CD4-positive, alpha-beta T cell treated with Interleukin-15 for 1 hour (primary cell): Measurements from ENCODE around the gene IL17RC.
"Not testable (repeated sequence)": the region's sequence is repeated elsewhere in the genome, so short reads cannot be mapped to it uniquely, and the experiment has no call there.

Experiments
- DNase-seq: peaks from one replicate; pipeline ENCODE4 v3.0.0-alpha.2; 2020

IL17RC gene

DNA sequence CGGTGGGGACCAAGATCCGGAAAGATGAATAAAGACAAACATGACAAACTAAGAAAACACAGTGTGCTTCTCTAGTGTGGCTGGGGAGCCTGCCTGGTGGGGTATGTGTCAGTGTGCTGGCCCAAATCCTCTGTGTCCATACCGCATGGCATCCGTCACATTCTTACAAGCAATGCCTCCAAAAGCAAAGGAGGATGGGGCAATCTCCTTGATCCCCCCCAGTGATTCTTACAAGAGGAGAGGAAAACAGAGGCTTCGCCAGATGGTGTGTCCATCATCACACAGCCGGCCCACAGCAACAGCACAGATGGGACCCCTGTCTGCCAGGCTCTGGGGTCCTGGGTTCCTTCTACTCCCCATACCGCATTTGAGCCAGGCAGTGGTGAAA, 558 bp upstream of the IL17RC start:
- no peak for DNase-seq

DNA sequence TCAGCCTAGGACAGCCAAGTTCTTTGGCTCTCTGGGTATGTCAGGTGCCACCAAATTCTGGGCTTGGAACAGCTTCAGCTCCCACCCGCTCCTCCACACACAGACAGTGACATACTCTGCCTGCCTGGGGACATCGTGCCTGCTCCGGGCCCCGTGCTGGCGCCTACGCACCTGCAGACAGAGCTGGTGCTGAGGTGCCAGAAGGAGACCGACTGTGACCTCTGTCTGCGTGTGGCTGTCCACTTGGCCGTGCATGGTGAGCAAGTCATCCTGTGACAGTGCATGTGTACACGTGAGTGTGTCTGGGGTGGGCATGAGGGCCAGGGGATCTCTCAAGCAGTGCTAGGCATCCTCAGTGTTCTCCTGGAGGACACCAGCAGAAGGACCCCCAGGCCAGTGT, 922 bp downstream of the IL17RC start:
- no peak for DNase-seq

DNA sequence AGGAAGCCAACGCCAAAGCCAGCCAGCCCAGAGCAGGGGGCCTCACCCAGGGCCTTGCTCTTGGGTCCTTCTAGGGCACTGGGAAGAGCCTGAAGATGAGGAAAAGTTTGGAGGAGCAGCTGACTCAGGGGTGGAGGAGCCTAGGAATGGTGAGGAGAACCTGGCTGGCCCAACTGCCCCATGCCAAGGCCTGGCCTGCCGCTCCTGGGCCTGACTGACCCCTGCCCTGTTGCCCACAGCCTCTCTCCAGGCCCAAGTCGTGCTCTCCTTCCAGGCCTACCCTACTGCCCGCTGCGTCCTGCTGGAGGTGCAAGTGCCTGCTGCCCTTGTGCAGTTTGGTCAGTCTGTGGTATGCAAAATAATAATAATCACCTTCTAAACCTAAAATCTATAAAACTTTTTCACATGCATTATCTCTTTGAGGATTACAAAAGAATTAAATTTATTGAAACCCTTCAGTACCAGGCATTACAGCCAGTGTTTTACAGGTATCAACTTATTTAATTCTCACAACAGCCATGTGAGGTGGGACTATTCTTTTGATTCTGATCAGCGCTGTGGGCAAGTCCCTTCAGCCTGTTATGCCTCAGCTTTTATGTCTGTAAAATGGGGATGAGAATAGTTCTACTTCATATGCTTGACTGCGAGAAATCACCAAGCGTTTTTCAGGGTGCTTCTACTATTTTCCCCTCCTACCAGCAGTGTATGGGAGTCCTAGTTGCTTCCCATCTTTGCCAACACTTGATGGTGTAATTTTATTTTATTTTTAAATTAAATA, 1.6 kb downstream of the IL17RC start:
- no peak for DNase-seq

DNA sequence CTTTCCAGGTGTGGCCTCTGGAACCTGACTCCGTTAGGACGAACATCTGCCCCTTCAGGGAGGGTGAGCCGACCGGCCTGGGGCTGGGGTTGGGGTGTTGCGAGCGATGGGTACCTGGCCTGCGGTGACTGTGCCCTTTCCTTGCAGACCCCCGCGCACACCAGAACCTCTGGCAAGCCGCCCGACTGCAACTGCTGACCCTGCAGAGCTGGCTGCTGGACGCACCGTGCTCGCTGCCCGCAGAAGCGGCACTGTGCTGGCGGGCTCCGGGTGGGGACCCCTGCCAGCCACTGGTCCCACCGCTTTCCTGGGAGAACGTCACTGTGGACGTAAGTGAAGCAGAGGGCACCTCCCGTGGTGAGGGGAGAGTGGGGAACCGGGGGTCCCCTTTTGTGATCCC, 11.3 kb downstream of the IL17RC start:
- no peak for DNase-seq

DNA sequence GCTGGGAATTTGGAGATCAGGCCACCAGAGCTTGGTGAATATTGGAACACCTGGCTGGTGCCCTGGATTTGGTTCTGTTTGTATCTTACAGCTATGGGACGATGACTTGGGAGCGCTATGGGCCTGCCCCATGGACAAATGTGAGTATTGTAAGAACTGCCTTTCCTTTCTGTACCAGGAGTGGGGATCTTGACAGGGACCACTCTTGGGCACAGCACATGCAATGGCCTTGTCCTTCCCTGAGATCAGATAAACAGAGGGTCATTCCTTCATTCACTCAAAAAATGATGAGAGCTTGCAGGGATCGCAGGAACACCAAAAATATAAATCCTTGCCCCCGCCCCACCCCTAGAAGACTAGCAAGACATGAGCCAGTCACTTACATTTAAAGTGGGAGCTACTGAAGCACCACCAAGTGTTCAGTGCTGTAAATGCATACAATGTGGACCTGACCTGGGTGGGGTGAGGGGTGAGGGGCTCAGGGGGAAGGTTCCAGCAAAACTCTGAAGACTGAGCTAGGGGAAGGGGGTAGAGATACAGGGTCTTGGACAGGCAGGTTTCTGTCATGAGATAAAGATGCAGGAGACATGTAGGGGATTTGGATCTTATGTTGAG, 14.0 kb downstream of the IL17RC start:
- no peak for DNase-seq

DNA sequence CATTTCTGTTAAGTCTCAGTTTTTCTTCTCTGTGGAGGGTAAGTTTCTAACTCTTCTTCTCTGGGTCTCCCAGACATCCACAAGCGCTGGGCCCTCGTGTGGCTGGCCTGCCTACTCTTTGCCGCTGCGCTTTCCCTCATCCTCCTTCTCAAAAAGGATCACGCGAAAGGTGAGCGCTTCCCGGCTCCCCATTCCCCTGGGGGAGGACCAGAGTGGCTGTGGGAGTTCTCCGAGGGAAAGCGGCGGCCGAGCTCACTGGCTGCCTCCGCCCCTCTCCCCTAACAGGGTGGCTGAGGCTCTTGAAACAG, 15.6 kb downstream of the IL17RC start:
- no peak for DNase-seq

DNA sequence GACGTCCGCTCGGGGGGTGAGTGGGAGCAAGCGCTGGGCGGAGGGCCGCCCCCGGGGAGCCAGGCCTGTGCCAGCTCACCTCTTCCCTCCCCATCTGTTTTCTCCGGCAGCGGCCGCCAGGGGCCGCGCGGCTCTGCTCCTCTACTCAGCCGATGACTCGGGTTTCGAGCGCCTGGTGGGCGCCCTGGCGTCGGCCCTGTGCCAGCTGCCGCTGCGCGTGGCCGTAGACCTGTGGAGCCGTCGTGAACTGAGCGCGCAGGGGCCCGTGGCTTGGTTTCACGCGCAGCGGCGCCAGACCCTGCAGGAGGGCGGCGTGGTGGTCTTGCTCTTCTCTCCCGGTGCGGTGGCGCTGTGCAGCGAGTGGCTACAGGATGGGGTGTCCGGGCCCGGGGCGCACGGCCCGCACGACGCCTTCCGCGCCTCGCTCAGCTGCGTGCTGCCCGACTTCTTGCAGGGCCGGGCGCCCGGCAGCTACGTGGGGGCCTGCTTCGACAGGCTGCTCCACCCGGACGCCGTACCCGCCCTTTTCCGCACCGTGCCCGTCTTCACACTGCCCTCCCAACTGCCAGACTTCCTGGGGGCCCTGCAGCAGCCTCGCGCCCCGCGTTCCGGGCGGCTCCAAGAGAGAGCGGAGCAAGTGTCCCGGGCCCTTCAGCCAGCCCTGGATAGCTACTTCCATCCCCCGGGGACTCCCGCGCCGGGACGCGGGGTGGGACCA, 16.1 kb downstream of the IL17RC start:
- DNase-seq: peak; percentile 90

DNA sequence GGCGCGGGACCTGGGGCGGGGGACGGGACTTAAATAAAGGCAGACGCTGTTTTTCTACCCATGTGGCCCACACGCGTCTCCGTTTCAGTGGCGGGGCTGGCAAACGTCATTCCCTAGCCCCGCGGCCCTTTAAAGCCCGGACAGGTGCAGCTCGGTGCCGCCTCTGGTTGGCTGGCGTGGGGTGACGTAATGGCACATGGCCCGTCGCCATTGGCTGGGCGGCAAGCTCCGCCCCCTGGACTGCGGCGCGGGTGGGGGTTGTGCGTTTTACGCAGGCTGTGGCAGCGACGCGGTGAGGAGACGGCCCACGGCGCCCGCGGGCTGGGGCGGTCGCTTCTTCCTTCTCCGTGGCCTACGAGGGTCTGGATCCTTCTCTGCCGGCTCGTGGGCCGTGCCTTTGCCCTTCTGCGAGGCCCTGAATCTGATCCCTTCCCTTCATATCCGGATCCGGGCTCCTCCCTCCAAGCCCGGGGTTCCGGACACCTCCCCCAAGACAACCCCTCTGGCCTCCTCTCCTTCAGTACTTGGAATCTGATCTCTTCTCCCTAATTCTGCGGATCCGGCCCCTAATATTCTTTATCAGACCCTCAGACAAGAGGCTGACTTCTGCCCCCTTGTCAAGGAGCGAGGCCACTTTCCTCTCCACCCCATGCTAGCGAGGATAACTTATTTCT, 16.8 kb downstream of the IL17RC start, which contains the start of gene CRELD1:
Gene CRELD1 (plus strand): TSS at position 274 of the 674 bp plus-strand sequence. CDS start 605 bp downstream, outside the sequence.
- DNase-seq: peak; percentile 97

DNA sequence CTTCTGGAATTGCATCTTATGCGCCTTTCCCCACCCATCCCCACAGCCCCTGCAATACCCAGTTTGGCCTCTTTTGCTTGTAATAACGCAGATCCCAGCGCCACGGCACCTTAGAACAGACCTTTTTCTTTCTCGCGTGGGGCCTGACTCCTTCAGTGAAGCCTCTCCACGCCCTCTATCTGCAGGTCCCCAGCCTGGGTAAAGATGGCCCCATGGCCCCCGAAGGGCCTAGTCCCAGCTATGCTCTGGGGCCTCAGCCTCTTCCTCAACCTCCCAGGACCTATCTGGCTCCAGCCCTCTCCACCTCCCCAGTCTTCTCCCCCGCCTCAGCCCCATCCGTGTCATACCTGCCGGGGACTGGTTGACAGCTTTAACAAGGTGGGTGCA, 17.3 kb downstream of the IL17RC start:
- DNase-seq: peak; percentile 36

DNA sequence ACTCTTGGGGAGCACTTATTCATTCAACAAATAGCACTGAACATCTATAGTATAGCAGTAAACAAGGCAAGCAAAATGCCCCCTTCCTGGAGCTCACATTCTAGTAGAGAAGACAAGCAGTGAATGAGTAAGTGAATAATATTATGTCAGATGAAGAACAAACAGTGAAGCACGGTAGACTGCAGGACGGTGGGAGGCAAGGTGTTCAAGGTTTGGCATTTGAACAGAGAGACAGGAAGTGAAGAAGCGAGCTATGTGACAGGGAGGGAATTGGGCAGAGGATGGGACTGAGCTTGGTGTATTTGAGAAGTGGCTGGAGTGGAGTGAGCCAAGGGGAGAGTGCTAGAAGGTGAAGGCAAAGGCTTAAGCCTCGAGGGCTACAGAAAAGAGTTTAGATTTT, 18.1 kb downstream of the IL17RC start:
- DNase-seq: no peak

DNA sequence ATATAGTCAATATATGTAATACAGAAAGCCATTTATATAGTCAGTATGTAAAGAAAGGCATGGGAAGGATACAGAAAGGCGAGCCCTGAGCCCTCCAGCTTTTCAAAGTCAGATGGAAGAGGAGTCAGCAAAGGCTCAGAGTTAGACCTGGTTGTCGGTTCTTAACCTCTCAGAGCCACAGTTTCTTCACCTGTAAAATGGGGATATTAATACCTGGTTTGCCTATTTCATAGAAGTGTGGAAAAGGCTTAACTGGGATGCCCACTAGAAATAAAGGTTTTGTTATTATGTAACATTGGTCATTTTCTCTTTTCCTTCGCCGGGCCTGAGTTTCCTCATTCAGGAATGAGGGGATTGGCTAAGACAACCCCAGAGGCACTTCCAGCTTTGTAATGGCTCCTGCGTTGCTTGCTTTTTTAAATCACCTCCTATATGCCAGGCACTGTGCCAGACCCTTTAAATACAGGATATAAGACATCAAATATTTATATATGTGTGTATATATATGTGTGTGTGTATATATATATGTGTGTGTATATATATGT, 19.1 kb downstream of the IL17RC start:
- DNase-seq: no peak

DNA sequence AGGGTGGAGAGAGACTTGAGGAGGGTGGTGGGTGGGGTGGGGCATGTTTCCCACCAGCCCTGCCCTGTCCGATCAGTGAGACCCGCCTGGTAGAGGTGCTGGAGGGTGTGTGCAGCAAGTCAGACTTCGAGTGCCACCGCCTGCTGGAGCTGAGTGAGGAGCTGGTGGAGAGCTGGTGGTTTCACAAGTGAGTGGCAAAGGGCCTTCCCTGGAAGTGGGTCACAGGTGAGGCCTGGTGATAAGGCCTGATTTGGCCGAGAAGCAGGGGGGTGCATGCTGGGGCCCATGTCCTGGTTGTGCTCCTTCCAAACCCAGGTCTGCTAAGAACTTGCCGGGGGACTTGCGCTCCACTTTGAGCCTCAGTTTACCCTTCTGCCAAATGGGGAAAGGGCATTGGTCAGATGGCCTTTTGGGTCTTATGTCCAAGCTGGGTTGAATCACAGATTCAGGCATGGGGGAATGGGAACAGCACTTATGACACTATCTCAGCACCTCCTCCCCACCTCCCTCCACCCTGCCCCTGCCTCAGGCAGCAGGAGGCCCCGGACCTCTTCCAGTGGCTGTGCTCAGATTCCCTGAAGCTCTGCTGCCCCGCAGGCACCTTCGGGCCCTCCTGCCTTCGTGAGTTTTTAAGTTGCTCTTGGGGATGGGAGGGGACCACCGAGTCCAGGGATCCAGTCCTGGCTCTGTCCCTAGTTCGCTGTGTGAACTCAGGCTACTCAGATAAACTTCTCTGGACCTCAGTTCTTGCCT, 20.8 kb downstream of the IL17RC start:
- DNase-seq: no peak

DNA sequence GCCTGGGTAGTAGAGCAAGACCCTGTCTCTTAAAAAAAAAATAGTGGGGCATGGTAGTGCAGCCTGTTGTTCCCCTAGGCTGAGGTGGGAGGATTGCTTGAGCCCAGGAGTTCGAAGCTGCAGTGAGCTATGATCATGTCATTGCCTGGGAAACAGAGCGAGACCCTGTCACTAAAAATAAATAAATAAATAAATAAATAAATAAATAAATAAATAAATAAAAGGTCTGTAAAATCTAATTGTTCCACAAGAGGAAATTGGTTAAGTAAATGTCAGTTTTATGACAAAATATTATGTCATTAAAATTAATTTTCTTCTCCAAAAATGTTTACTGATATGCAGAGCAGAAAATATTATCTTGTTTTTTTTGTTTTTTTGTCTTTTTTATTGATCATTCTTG, 22.1 kb downstream of the IL17RC start:
- no peak for DNase-seq

DNA sequence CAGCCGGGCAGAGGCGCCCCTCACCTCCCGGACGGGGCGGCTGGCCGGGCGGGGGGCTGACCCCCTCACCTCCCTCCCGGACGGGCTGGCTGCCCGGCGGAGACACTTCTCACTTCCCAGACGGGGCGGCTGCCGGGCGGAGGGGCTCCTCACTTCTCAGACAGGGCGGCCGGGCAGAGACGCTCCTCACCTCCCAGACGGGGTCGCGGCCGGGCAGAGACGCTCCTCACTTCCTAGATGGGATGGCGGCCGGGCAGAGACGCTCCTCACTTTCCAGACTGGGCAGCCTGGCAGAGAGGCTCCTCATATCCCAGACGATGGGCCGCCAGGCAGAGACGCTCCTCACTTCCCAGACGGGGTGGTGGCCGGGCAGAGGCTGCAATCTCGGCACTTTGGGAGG, 23.0 kb downstream of the IL17RC start:
- not testable (repeated sequence) for DNase-seq

DNA sequence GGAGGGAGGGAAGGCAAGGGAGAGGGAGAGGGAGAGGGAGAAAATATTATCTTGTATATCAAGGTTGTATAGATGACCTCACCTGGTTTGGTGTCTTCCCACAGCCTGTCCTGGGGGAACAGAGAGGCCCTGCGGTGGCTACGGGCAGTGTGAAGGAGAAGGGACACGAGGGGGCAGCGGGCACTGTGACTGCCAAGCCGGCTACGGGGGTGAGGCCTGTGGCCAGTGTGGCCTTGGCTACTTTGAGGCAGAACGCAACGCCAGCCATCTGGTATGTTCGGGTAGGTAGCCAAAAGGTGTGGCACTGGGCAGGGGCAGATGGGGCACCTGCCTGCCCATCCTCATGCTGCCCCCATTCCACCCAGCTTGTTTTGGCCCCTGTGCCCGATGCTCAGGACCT, 23.8 kb downstream of the IL17RC start:
- no peak for DNase-seq

DNA sequence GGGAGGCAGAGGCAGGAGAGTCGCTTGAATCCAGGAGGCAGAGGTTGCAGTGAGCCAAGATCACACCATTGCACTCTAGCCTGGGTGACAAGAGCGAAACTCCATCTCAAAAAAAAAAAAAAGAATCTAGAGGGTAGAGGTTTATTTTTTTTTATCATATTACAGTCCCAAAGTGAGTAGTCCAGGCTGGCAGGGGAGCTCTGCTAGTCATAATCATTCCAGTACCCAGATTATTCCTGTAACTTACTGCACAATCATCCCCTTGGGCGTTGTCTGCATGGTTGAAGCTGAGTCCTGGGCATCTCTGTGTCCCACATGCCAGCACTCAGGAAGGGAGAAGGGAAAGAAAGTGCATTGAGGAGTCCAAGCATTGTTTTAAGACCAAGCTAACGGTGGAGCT, 25.3 kb downstream of the IL17RC start:
- DNase-seq: no peak

DNA sequence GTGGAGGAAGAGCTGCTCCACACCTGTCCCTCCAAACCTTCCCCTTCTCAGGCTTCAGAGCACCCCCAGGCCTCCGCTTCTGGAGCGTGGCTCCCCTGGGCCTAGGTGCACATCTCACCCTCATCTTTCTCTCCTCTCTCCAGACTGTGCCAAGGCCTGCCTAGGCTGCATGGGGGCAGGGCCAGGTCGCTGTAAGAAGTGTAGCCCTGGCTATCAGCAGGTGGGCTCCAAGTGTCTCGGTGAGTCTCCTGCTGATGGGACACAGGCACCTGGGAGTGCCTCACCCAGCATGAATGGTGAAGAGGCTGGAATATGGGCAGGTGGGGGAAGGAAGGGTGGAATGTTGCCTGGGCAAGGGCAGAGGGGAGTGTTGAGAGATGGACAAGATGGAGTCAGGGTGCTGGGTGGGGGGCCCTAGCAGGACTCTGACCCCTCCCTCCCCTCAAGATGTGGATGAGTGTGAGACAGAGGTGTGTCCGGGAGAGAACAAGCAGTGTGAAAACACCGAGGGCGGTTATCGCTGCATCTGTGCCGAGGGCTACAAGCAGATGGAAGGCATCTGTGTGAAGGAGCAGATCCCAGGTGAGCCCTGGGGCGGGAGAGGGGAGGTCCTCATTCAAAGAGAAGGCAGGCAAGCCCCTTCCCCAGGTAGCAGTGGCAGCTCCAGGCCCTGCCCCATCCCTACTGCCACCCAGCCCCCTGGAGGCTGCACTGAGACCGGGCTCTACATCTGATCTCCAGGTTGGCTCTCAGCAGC, 26.2 kb downstream of the IL17RC start:
- no peak for DNase-seq

DNA sequence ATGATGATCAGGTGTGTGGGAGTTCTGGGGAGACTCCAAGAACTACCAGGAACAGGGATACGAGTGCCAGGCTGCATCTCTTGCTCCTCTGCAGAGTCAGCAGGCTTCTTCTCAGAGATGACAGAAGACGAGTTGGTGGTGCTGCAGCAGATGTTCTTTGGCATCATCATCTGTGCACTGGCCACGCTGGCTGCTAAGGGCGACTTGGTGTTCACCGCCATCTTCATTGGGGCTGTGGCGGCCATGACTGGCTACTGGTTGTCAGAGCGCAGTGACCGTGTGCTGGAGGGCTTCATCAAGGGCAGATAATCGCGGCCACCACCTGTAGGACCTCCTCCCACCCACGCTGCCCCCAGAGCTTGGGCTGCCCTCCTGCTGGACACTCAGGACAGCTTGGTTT, 27.4 kb downstream of the IL17RC start:
- DNase-seq: no peak

DNA sequence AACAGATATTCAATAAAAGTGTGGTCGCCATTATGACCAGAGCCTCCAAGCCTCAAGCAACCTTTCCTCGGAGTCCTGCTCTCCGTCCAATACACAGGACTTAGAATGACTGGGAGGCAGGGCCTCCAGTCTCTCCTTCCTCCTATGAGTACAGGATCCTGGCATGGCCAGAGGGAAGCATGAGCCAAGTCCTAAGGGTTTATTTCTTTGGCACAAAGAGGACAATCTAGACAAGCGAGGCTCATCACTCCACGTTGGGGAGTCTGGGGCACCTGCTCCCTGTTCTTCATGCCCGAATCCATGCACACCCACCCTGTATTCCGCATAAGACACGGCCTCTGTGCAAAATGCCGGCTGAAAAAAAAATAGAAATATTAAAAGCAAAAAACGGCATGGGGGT, 28.5 kb downstream of the IL17RC start:
- DNase-seq: no peak

DNA sequence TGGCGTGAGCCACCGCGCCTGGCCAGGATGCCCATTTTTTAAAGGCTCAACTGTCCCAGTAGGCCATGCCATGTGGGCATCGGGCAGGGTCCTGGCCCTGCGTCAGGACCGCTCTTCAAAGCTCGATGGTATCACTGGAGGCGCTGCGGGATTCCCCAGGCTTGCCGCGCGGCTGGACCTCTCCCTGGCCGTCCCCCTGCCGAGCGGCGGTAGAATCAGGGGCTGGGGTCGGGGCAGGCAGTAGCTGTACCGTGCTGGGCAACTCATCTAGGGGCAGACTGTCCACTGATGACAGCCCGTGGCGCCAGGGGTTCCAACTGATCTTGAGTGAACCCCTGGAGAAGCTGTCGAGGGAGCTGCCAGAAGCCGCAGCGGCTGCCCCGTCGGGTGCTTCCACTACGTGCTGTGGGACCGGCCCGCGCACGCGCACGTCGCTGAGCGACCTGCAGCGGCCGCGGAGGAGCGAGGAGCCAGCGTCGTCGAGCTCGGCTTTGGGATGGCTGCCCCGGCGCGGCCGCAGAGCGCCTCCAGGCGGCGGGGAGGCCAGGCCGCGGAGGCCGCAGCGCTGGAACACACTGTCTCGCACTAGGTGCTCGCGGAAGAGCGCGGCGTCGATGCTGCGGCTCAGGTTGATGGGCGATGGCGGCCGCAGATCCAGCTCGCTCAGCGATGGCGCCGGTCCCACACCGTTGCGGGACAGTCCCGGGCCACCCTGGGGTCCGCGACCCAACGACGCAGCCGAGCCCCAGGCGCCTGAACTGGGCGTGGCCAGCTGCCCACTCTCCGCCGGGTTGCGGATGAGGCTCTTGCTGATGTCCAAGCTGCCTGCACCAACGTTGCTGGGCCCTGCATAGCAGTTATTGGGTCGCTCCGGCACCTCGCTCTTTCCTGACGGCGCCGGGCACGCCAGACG, 29.5 kb downstream of the IL17RC start:
- DNase-seq: peak; percentile 91
